Ishikawa (cell line): ENCODE results near the gene MESD.

Source experiments
- CREB1 ChIP-seq: IDR thresholded peaks from 2 replicates; pipeline ENCODE4 v1.6.1; 2012; ENCODE audit warnings: low read depth
- MAX ChIP-seq: IDR thresholded peaks from 2 replicates; pipeline ENCODE4 v1.6.1; 2012
- RAD21 ChIP-seq: IDR thresholded peaks from 2 replicates; pipeline ENCODE4 v1.6.1; 2012; ENCODE audit warnings: low read depth
- USF1 ChIP-seq: IDR thresholded peaks from 2 replicates; pipeline ENCODE4 v1.6.1; 2012
- YY1 ChIP-seq: IDR thresholded peaks from 2 replicates; pipeline ENCODE4 v1.6.1; 2012; ENCODE audit warnings: low read depth

GRCh38 chr15:81037952-81038743 is 48.5 kb upstream of the MESD start:
- no peak for TF ChIP-seq CREB1
- no peak for TF ChIP-seq YY1
- no peak for TF ChIP-seq RAD21
- TF ChIP-seq MAX = no peak
- TF ChIP-seq USF1 = no peak
